Fibroblast of lung (primary cell): Measurements from ENCODE around the gene C16orf96.

Source experiments
- EZH2 ChIP-seq: IDR thresholded peaks from 2 replicates; pipeline ENCODE4 v1.5.1; 2012; ENCODE audit warnings: low read length, control low read depth, mild to moderate bottlenecking; ENCODE audit errors: missing control alignments
- TF ChIP-seq, protein P1 (sequence below), 2 donors: IDR thresholded peaks in 1 of 2; conservative IDR thresholded peaks in 1 of 2; 1 replicate in 1 of 2; 2 replicates in 1 of 2; pipeline ENCODE4 v1.5.1; 2011 to 2012; ENCODE audit warnings: low read length in 2 of 2, control low read depth in 1 of 2, inconsistent platforms in 1 of 2, low read depth in 1 of 2, mild to moderate bottlenecking in 1 of 2

DNA sequence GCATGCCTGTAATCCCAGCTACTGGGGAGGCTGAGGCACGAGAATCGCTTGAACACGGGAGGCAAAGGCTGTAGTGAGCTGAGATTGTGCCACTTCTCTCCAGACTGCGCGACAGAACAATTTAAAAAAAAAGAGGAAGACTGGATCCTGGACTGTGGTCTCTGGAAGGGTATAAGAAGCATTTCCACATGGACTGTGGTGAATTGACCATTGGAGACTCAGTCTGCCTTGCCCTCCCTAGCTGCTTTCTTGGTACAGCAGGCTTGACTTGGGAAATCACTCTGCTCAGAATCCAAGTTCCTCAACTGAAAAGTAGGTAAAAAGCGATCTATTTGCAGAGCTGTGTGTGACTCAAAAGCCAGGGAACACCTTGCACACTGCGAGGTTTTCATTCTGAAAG is 67.5 kb downstream of the C16orf96 start:
- TF ChIP-seq, protein P1, sequence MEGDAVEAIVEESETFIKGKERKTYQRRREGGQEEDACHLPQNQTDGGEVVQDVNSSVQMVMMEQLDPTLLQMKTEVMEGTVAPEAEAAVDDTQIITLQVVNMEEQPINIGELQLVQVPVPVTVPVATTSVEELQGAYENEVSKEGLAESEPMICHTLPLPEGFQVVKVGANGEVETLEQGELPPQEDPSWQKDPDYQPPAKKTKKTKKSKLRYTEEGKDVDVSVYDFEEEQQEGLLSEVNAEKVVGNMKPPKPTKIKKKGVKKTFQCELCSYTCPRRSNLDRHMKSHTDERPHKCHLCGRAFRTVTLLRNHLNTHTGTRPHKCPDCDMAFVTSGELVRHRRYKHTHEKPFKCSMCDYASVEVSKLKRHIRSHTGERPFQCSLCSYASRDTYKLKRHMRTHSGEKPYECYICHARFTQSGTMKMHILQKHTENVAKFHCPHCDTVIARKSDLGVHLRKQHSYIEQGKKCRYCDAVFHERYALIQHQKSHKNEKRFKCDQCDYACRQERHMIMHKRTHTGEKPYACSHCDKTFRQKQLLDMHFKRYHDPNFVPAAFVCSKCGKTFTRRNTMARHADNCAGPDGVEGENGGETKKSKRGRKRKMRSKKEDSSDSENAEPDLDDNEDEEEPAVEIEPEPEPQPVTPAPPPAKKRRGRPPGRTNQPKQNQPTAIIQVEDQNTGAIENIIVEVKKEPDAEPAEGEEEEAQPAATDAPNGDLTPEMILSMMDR (conservative IDR thresholded peaks at IDR 0.05 in 1 of 2, IDR thresholded peaks at IDR 0.05 in 1 of 2; ENCODE audit: low read depth in 1 of 2, low read length in 2 of 2) = no peak
- TF ChIP-seq EZH2 = no peak
